HG02798 (cell line): ENCODE measurements around the gene CPTP.

Experiments used
- ATAC-seq: cut with Tn5 transposase; IDR thresholded peaks from one replicate; pipeline ENCODE4 v1.9.1; 2021; ENCODE audit warnings: mild to moderate bottlenecking; ENCODE audit not compliant: unreplicated experiment, poor library complexity

CPTP gene

GRCh38 chr1:1332774-1333480 is 8.3 kb downstream of the CPTP start:
- ATAC-seq = no peak

- no peak for ATAC-seq
Observed at GRCh38 chr1:1333551-1334241, 9.1 kb downstream of the CPTP start.

- ATAC-seq = no peak
Observed at GRCh38 chr1:1334835-1335234, 10.2 kb downstream of the CPTP start.

GRCh38 chr1:1335283-1335682 is 10.7 kb downstream of the CPTP start:
- no peak for ATAC-seq

- no peak for ATAC-seq
Observed at GRCh38 chr1:1335792-1336248, 11.2 kb downstream of the CPTP start.

- no peak for ATAC-seq
Observed at GRCh38 chr1:1336446-1336845, 11.8 kb downstream of the CPTP start.

- ATAC-seq = no peak
Observed at GRCh38 chr1:1336931-1337792, 12.6 kb downstream of the CPTP start.

GRCh38 chr1:1337793-1338147 is 13.2 kb downstream of the CPTP start:
- no peak for ATAC-seq

GRCh38 chr1:1338278-1338677 is 13.7 kb downstream of the CPTP start:
- no peak for ATAC-seq

GRCh38 chr1:1340185-1340584 is 15.6 kb downstream of the CPTP start:
- ATAC-seq = no peak

- no peak for ATAC-seq
Observed at GRCh38 chr1:1340791-1341548, 16.4 kb downstream of the CPTP start.

- ATAC-seq = no peak
Observed at GRCh38 chr1:1341549-1342021, 17.0 kb downstream of the CPTP start.

- ATAC-seq = no peak
Observed at GRCh38 chr1:1342061-1342562, 17.5 kb downstream of the CPTP start.

- ATAC-seq = no peak
Observed at GRCh38 chr1:1342584-1343115, 18.0 kb downstream of the CPTP start.

GRCh38 chr1:1343811-1344421 is 19.3 kb downstream of the CPTP start:
- ATAC-seq = no peak

- ATAC-seq = no peak
Observed at GRCh38 chr1:1344655-1345361, 20.2 kb downstream of the CPTP start.

- no peak for ATAC-seq
Observed at GRCh38 chr1:1345384-1345783, 20.8 kb downstream of the CPTP start.

- ATAC-seq = no peak
Observed at GRCh38 chr1:1345860-1346500, 21.4 kb downstream of the CPTP start.
